ENCODE data around the gene TAPT1.

DNA sequence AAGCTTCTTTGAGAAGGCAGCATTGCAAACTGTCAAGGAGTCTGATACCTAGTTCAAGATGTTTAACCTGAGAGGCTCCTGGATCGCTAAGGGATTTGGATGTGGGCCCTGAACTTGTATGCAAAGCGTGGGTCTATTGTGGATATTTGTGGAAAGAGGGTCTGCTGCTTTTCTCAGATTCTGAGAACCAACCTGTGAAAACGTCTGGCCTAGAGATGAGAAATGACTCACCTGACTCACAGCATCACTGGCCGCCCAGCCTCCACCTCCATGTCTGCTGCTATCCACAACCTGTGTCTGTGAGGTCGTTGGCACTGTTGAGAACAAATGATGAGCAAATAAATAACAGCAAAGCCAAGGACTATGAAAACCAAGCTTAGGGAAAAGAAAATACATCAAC is 109.1 kb downstream of the TAPT1 start:
- TF ChIP-seq HDGF (IDR thresholded peaks at IDR 0.05; ENCODE audit: borderline replicate concordance): no peak
- no peak for TF ChIP-seq FOXK2 (IDR thresholded peaks at IDR 0.05)
- no peak for TF ChIP-seq SP1 (IDR thresholded peaks at IDR 0.05)
- TF ChIP-seq BHLHE40 (IDR thresholded peaks at IDR 0.05; ENCODE audit: borderline replicate concordance): no peak
- TF ChIP-seq CTBP1 (IDR thresholded peaks at IDR 0.05; ENCODE audit: borderline replicate concordance): no peak
- TF ChIP-seq SUZ12 (IDR thresholded peaks at IDR 0.05): no peak
- no peak for TF ChIP-seq FOXA1 (IDR thresholded peaks at IDR 0.05)

Data from HEK293T (cell line).